HEK293T (cell line): ENCODE results near the gene CDH4.

Experiments used
- ELF4 ChIP-seq: fragments of 450-650 bp; IDR thresholded peaks from 2 replicates; pipeline ENCODE4 v1.6.1; 2017; ENCODE audit warnings: antibody characterized with exemption
- FOXM1 ChIP-seq: fragments of 450-650 bp; IDR thresholded peaks from 2 replicates; pipeline ENCODE4 v1.6.1; 2017; ENCODE audit warnings: mild to moderate bottlenecking, borderline replicate concordance
- SP1 ChIP-seq: fragments of 450-650 bp; IDR thresholded peaks from 2 replicates; pipeline ENCODE4 v1.6.1; 2017
- ZNF384 ChIP-seq: fragments of 450-650 bp; IDR thresholded peaks from 2 replicates; pipeline ENCODE4 v1.6.1; 2016

- no peak for TF ChIP-seq SP1
- no peak for TF ChIP-seq FOXM1
- TF ChIP-seq ELF4: no peak
- TF ChIP-seq ZNF384: no peak
Measured at GRCh38 chr20:61595216-61595615, 343.2 kb downstream of the CDH4 start.
